Amygdala (tissue), 56 donors: ENCODE results near the gene TTLL7.
A peak's percentile ranks its signal among the peaks of the same experiment; 100 is the strongest.

Experiments used
- DNase-seq, 56 donors: peaks; one replicate each; lab custom pipeline; 2025; lab: John Stamatoyannopoulos, UW

TTLL7 gene

DNA sequence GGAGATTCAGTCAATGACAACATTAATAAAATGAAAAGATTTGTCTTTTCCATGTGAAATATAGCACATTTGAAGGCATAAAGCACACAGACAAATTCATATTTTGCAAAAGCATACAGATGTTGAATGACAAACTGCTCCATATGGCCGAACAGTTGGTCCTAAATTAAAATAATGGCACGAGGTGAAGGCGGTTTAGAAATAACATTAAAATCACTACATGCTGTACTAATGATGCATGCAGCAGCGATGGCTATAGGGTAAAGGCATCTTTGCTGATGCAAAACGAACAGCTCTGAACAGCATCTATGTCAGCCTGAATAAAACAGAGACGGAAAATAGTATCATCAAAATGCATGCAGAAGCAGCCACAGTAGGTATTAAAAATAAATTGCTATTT, 102.6 kb downstream of the TTLL7 start:
- DNase-seq, result no peak

DNA sequence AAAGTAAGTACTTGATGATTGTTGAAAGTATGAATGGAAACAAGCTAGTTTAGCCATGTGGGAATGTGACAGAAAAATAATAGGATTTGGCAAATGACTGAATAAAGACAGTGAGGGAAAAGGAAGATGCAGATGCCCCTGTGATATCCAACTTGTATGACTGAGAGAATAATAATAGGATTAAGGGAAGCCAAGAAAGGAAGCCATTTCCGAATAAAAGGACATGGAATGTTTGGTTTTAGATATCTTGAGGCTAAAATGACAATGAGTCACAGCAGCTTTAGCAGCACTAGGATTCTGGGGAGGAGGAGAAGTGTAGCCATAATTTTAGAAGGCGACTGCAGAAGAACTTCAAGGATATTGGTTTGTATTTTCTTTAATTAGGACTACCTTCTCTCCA, 109.2 kb downstream of the TTLL7 start:
- no peak for DNase-seq

DNA sequence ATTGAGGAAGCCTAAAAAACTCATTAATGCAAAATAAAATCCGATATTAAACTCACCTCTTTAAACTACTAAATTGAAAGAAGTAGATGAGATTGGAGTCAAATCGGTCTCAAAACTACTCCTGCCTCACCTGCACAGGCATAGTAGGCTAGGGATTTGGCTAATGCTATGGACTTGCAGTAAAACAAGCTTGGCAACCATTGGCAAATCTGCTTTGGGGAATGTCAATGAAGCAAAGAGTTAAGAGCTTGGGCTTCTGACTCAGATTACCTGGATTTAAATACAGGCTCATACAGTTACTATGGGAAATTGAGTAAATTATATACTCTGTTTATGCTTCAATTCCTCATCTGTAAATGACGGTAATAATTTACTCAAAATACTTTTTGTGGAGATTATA, 111.4 kb downstream of the TTLL7 start:
- no peak for DNase-seq

- no peak for DNase-seq
Measured at GRCh38 chr1:83883979-83884378, 115.0 kb downstream of the TTLL7 start.

- DNase-seq, result no peak
Measured at GRCh38 chr1:83882906-83883305, 116.0 kb downstream of the TTLL7 start.

GRCh38 chr1:83872515-83872914, 126.4 kb downstream of the TTLL7 start:
- no peak for DNase-seq

DNA sequence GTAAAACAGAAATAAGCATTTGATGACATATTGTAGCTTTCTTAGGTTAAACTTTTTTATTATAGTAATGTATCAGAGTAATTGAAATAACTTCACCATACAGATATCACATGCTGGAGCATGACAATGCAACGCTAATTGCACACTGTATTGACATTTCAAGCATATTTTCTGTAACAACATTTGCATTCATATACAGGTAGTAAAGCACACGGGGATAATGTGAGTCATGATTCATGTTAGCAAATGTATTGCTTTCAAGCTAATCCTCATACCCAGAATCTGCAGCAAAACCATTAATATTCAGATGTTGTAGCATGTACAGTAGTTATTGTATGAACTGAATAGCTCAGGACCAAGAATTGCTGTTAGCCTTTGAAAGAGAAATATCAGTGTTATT, 133.9 kb downstream of the TTLL7 start:
- no peak for DNase-seq

DNA sequence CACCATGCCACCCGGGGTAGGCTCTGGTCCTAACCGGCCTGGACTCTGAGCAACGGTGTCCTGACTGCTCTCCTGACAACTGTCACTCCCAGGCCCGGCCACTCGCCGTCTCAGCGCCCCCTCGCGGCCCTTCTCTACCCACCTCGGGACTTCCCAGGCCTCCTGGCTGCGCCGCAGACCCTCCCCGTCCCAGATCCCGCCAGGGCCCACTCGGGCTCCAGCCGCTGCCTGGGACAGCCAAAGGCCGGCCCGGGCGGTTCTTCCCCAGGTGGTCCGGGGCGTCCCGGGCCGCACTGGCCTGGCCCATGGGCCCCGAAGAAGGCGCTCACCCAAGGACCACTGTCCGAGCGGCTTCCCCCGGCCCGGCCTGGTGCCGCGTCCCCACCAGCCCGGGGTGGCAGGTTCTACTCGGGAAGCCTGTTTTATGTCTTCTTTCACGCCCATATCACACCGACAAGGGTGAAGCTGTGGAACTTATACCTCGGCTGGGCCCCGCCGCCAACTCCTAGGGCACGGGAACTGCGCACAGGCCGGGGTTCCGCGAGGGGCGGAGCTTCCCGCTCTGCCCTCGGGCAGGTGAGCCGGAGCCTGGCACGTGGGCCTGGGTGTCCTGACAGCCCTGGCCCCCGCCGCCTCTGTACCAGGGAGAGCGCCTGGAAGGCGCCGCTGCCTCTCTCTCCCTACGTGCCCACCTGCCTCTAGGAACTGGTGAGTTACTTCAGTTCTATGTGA, 138.3 kb downstream of the TTLL7 start:
- peak in 53 of 56 donors; percentile 4 to 89 (median 56) for DNase-seq

DNA sequence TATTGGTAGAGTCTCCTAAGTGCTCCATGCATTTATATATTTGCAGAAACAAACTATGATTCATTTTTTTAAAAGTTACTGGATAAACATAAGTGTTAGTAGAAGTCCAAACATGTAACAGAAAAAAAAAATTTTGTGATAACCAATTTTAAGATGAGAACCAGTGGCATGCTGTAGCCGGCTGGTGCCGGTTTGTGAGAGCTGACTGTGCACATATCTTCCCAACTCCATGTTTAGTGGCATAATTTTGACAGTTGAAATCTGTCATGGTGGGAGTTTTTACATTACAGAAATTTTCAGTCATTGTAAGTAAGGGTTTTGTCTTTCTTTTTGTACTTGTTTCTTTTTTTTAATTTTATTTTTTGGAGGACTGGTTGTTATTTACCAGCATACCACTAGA, 141.2 kb downstream of the TTLL7 start:
- DNase-seq, result peak in 2 of 56 donors; percentile 1 to 6

- no peak for DNase-seq
Measured at GRCh38 chr1:83857103-83857502, 141.8 kb downstream of the TTLL7 start.

DNA sequence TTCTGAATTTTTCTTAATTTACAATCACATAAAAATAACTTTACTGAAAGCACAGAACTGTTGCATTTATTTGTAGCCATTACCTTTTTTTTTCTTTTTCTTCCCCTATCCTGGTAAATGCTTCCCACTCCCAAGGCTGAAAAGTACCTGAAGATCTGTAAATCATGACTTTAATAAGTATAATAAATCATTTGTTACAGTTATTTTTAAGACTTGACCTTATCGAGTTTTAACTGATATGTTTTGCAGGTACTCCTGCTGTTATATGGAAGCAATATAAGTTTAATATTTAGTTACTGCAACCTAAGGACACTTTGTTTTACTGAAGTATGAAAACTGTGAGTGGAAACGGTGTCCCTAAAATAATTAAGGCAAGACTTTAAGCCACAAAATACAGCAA, 142.6 kb downstream of the TTLL7 start:
- no peak for DNase-seq

DNA sequence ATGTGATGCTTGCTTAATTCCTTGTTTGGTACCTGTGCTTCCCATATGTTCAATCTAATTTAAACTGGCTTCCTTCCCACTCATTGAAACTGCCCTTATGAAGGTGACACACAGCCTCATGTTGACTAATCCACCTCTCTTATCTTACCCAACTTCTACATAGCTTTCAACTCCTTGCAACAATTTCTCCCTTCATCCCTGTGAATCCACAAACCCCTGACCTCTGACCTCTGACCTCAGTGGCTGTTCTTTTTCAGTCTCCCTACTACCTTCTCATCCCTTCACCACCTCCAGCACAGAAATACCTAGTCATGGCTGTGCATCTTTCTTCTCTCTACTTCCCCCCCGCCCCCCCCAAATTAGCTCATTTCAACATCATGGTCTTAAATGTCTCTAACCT, 144.5 kb downstream of the TTLL7 start:
- DNase-seq, result no peak

GRCh38 chr1:83850834-83851233, 148.1 kb downstream of the TTLL7 start:
- no peak for DNase-seq

DNA sequence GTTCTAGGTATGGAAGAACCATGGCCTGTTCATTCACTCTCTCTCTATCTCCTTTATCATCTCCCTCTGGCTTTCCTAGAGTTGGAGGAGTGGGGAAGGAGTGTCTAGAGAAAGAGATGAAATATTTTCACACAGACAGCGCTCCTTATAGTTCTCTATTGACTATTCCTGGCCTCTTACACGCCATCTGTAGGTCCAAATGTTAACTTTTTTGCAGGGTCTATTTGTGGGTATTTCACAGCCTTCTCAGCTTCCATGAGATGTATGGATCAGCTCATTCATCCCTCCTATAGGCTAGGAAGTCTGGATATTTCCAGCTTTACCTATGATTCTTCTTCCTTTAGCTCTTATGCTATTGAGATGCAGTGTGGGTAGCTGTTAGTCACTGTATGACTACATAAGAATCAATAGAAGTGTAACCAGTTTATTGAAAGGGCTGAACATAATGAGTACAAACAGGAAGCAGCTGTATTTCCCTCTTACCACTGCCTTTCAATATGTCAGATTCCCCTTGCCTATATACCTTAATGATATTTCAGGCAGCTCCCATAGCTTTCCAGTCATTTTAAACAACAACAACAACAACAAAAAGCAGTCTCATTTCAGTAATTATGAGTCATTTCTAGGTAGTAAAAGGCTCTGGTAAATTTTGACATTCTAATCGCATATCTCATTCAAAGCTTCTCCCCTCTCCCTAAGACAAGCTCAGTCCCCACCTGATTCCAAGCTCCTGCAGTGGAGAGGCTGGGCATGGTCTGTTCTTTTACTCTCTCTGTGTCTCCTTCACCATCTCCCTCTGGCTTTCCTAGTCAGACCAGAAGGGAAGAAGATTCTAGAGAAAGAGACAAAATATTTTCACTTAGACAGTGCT, 149.5 kb downstream of the TTLL7 start:
- DNase-seq, result no peak

DNA sequence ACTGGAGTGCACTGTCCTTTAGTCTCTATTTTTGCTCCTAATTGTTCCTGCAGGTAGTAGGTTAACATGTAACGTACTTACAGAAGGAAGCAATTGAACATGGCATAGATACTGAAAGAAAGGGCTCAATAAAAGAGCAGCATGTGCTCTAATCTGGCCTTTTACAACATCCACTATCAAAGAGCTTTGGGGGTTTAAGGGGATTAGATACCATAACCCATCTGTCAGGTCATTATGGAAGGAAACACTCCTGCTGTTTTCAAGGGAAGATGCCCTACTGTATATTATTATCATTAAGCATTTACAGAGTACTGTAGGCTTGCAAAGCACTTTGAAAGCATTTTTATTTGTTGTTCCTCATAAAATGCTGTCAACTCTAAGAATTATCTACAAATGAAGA, 152.8 kb downstream of the TTLL7 start:
- no peak for DNase-seq

- no peak for DNase-seq
Measured at GRCh38 chr1:83845437-83846071, 153.4 kb downstream of the TTLL7 start.

GRCh38 chr1:83844546-83844945, 154.4 kb downstream of the TTLL7 start:
- no peak for DNase-seq

GRCh38 chr1:83839566-83840173, 159.3 kb downstream of the TTLL7 start:
- no peak for DNase-seq

- DNase-seq, result no peak
Measured at GRCh38 chr1:83838573-83838972, 160.4 kb downstream of the TTLL7 start.

DNA sequence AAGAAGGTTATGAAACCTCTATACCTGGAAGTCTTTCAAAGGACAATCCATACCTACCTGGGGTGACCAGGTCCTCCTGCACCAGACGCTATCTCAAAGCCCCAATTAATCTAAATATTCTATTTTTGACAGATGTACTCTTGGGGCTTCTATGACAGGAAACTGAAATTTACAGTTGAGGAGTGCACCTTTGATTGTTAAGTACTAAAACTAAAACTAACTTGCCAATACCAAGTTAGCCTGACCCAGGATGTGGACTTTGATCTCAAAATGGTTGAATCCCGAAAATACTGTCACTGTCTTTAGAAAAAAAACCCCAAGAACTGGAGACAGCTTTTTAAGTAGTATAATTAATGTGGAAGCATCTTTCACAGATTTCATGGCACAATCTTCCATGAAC, 162.4 kb downstream of the TTLL7 start:
- DNase-seq, result no peak

DNA sequence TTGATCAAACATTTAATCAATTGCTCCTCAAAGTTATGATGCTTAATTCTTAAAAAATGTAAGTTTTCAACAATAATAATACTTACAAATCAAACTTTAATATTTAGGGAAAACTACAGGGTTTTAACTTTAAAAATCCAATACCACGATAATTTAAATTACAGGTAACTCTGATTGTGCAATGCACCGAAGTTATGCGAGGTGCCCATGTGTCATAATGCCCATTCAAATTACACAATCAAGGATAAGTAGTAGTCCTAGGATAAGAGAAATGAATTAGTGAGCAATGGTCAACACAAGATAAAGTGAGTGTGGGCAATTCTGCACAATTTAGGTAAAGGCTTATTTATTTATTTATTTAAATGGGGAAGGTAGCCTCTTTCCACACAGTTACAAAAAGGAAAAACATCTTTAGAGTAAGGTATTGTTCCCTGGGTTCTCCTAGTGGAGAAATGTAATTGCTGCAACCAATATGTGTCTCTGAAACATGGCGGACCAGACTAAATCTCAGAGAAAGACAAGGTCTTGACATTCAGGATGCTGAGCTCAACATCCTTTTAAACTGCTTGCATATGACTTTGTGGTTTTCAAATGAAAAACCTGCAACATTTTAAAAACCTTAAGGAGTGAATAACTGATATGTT, 164.2 kb downstream of the TTLL7 start:
- no peak for DNase-seq
